ENCODE results near the gene ATP9B. TPM values are rescaled to one million over a fixed set of nuclear protein-coding genes. Genes with fewer than 3 reads are reported as not detected.

Gene ATP9B
- total RNA-seq, 1 donor from 2014 or later: 12.6 TPM

- DNase-seq: peak; percentile 96
- Histone ChIP-seq H3K4me1 (peaks cover 38% of the 10 kb centered on the region), H3K36me3 (no peaks in the 10 kb centered on the region), H3K9me3 (replicated peaks) (no peaks in the 10 kb centered on the region), H3K27ac (replicated peaks) (peak overlapping the region; percentile 98), H3K4me3 (peak overlapping the region; percentile 80), H3K27me3 (ENCODE audit: low read depth) (peaks cover 23% of the 10 kb centered on the region)
- intact Hi-C loops (cut with micrococcal nuclease): no loop called here
- TF ChIP-seq, protein P1, sequence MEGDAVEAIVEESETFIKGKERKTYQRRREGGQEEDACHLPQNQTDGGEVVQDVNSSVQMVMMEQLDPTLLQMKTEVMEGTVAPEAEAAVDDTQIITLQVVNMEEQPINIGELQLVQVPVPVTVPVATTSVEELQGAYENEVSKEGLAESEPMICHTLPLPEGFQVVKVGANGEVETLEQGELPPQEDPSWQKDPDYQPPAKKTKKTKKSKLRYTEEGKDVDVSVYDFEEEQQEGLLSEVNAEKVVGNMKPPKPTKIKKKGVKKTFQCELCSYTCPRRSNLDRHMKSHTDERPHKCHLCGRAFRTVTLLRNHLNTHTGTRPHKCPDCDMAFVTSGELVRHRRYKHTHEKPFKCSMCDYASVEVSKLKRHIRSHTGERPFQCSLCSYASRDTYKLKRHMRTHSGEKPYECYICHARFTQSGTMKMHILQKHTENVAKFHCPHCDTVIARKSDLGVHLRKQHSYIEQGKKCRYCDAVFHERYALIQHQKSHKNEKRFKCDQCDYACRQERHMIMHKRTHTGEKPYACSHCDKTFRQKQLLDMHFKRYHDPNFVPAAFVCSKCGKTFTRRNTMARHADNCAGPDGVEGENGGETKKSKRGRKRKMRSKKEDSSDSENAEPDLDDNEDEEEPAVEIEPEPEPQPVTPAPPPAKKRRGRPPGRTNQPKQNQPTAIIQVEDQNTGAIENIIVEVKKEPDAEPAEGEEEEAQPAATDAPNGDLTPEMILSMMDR (IDR thresholded peaks at IDR 0.05; ENCODE audit: borderline replicate concordance): no peak
These were observed 324.7 kb downstream of the ATP9B start for GRCh38 chr18:79393635-79394533.

DNA sequence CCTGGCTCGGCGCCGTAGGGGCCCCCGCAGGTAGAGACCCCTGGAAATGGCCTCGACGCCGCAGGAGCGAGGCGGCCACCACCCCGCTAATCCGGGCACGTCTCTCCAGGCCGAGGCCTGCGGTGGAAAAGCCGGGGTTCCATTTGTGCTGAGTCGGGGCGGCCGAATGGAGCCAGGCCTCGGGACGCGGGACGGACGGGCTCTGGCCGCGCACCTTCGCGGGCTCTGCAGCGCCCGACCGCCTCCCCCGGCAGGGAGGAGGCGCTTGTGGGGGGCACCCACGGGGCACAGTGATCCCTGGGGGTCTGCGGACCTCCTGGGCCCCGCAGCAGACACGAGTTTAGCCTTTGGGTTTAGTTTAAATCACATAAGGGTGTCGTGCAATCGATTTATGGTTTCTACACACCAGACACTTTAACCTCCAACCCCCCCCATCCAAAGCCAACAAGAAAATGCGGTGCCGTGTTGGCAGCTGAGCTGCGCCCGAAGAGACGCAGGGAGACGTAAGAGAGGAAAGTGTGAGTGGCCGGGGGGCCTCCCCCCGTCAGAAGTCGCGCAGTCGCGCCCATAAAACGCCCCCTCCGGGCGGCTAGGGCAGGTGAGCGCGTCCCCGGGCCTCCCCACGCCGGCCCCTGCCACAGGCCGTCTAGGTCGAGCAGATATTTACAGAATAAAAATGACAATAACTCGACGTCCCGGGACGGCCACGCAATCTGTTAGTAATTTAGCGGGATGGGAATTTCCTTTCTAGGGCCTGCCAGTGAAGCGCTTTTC lies 325.5 kb downstream of the ATP9B start:
- H3K36me3 ChIP-seq: no peaks in the 10 kb centered on the region
- TF ChIP-seq, protein P1 (IDR thresholded peaks at IDR 0.05; ENCODE audit: borderline replicate concordance): no peak
- DNase-seq: no peak
- no peaks in the 10 kb centered on the region for H3K9me3 ChIP-seq (replicated peaks)
- peak overlapping the region; percentile 80 for H3K4me3 ChIP-seq
- H3K27ac ChIP-seq (replicated peaks): peak overlapping the region; percentile 98
- intact Hi-C loops (cut with micrococcal nuclease): loop anchor here (5.0 kb wide), 1 partner anchor 68 kb away; no protein-coding TSS in a partner anchor
- peaks cover 15% of the 10 kb centered on the region for H3K27me3 ChIP-seq (ENCODE audit: low read depth)
- peaks cover 47% of the 10 kb centered on the region for H3K4me1 ChIP-seq

DNA sequence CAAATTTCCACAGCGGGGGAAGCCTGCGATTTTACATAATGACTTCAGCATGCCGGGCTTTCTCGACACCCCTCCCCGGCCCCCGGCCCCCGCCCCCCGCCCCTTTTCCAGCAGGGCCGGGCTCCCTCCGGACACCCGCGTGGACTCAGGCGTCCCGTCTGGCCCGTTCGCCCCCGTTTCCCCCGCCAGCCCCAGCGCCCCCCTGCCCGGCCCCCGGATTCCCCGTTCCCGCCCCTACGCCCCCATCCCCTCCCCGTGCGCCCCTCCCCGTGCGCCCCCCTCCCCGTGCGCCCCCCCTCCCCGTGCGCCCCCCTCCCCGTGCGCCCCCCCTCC lies 326.1 kb downstream of the ATP9B start:
- Histone ChIP-seq H3K36me3 (no peaks in the 10 kb centered on the region), H3K4me3 (peak overlapping the region; percentile 80), H3K27ac (replicated peaks) (peak overlapping the region; percentile 98), H3K4me1 (peaks cover 51% of the 10 kb centered on the region), H3K27me3 (ENCODE audit: low read depth) (peaks cover 12% of the 10 kb centered on the region), H3K9me3 (replicated peaks) (no peaks in the 10 kb centered on the region)
- TF ChIP-seq, protein P1 (IDR thresholded peaks at IDR 0.05; ENCODE audit: borderline replicate concordance): no peak
- intact Hi-C loops (cut with micrococcal nuclease): loop anchor here (5.0 kb wide), 1 partner anchor 67 kb away; no protein-coding TSS in a partner anchor
- DNase-seq: no peak

- Histone ChIP-seq H3K27me3 (ENCODE audit: low read depth) (peaks cover 9% of the 10 kb centered on the region), H3K27ac (replicated peaks) (peak within 1 kb of the TSS; percentile 98), H3K4me1 (peaks cover 53% of the 10 kb centered on the region), H3K4me3 (peak within 1 kb of the TSS; percentile 80), H3K9me3 (replicated peaks) (no peaks in the 10 kb centered on the region), H3K36me3 (no peaks in the 10 kb centered on the region)
- intact Hi-C loops (cut with micrococcal nuclease): loop anchor here (5.0 kb wide), 1 partner anchor 66 kb away; no protein-coding TSS in a partner anchor
- peak; percentile 86 for DNase-seq
- TF ChIP-seq, protein P1 (IDR thresholded peaks at IDR 0.05; ENCODE audit: borderline replicate concordance): no peak
These were observed 326.7 kb downstream of the ATP9B start, which contains the start of gene NFATC1 for GRCh38 chr18:79395761-79396404. NFATC1 (plus strand) TSS chr18:79395930; CDS start chr18:79396225, 295 bp downstream.

Data from left ventricle myocardium inferior (tissue), 1 donor.